Esophagus squamous epithelium (tissue), 5 donors: ENCODE data around the gene CALCR. TPM values are rescaled to one million over a fixed set of nuclear protein-coding genes. Genes with fewer than 3 reads are reported as not detected.

Source experiments
- DNase-seq: peaks from one replicate; lab custom pipeline; 2025; lab: John Stamatoyannopoulos, UW
- H3K27ac ChIP-seq, 4 donors: fragments of 200-600 bp; sonication (generic); one replicate each; pipeline ENCODE4 v1.5.1; 2016 to 2019; ENCODE audit warnings: mild to moderate bottlenecking in 1 of 4
- H3K27me3 ChIP-seq, 4 donors: fragments of 200-600 bp; sonication (generic); 1 replicate in 3 of 4; 2 replicates in 1 of 4; pipeline versions ENCODE4 v1.5.1 to v1.6.0; 2017 to 2021; ENCODE audit warnings: antibody characterized with exemption in 1 of 4
- H3K36me3 ChIP-seq, 3 donors: fragments of 200-600 bp; sonication (generic); one replicate each; pipeline ENCODE4 v1.5.1; 2016 to 2019
- H3K4me1 ChIP-seq, 3 donors: fragments of 200-600 bp; sonication (generic); one replicate each; pipeline ENCODE4 v1.5.1; 2017 to 2019
- H3K4me3 ChIP-seq, 4 donors: fragments of 200-600 bp; sonication (generic); 1 replicate in 3 of 4; 2 replicates in 1 of 4; pipeline ENCODE4 v1.5.1; 2016 to 2019; ENCODE audit warnings: mild to moderate bottlenecking in 2 of 4, moderate library complexity in 1 of 4
- H3K9me3 ChIP-seq, 3 donors: fragments of 200-600 bp; sonication (generic); one replicate each; pipeline ENCODE4 v1.5.1; 2016 to 2019
- CTCF ChIP-seq, 6 experiments: fragments of 450-650 bp in 4 of 6; fragments of 200-600 bp in 2 of 6; sonication (generic) in 2 of 6; IDR thresholded peaks; one replicate each; pipeline ENCODE4 v1.5.1; 2016 to 2019; ENCODE audit warnings: antibody characterized with exemption in 6 of 6, mild to moderate bottlenecking in 4 of 6, moderate library complexity in 4 of 6
- POLR2A ChIP-seq, 4 donors: fragments of 450-650 bp; IDR thresholded peaks; one replicate each; pipeline ENCODE4 v1.6.1; 2017; ENCODE audit warnings: antibody characterized with exemption in 4 of 4, mild to moderate bottlenecking in 4 of 4, moderate library complexity in 3 of 4
- WGBS, 2 donors: methylation state at CpG; one replicate each; pipeline ENCODE4 v1.1.5; 2018; 5-methylcytosine and 5-hydroxymethylcytosine counted together
- intact Hi-C: fragments of 100-400 bp; cut with DNase I; formaldehyde crosslinking; loops from one replicate; pipeline ENCODE4 v1.15.0; 2022
- total RNA-seq, 4 donors: library from RNA; depleted of rRNA; stranded (reverse); fragments of >200 nt; gene quantifications; one replicate each; pipeline ENCODE4 v1.1.0, GENCODE V29; 2016
- donor health status: DM: yes; HTN: yes; CAD: no.

The CALCR gene
- total RNA-seq, 4 donors from 2014 or later, result 0.19 TPM; not detected in 3

GRCh38 chr7:93471456-93471855 is 103.1 kb downstream of the CALCR start:
- no peak for DNase-seq
- Histone ChIP-seq H3K9me3 (no peaks in the 10 kb centered on the region), H3K27me3 (no peaks in the 10 kb centered on the region), H3K4me1 (no peaks in the 10 kb centered on the region), H3K36me3 (no peaks in the 10 kb centered on the region), H3K27ac (no peak overlapping the region), H3K4me3 (no peak overlapping the region)
- 53 to 54% methylated on average over 2 of the region's 2 CpGs for WGBS, 2 donors
- TF ChIP-seq POLR2A (IDR thresholded peaks at IDR 0.05) (no peak), CTCF (IDR thresholded peaks at IDR 0.05) (no peak)
- intact Hi-C loops, result no loop called here

GRCh38 chr7:93463764-93464163 is 110.8 kb downstream of the CALCR start:
- no peak for DNase-seq
- Histone ChIP-seq H3K4me1 (no peaks in the 10 kb centered on the region), H3K36me3 (no peaks in the 10 kb centered on the region), H3K27me3 (no peaks in the 10 kb centered on the region), H3K9me3 (no peaks in the 10 kb centered on the region), H3K4me3 (no peak overlapping the region), H3K27ac (no peak overlapping the region)
- WGBS, 2 donors, result 78 to 84% methylated on average over 2 of the region's 2 CpGs
- no peak for TF ChIP-seq POLR2A (IDR thresholded peaks at IDR 0.05)
- intact Hi-C loops, result no loop called here

- no peaks in the 10 kb centered on the region for H3K9me3 ChIP-seq
- DNase-seq, result no peak
- no peak overlapping the region for H3K27ac ChIP-seq
- TF ChIP-seq CTCF (IDR thresholded peaks at IDR 0.05) (no peak), POLR2A (IDR thresholded peaks at IDR 0.05) (no peak)
- WGBS, 2 donors, result 47 to 51% methylated on average over 2 of the region's 2 CpGs
- H3K4me3 ChIP-seq, result no peak overlapping the region
- H3K36me3 ChIP-seq, result no peaks in the 10 kb centered on the region
- H3K27me3 ChIP-seq, result no peaks in the 10 kb centered on the region
- intact Hi-C loops, result no loop called here
- no peaks in the 10 kb centered on the region for H3K4me1 ChIP-seq
Observed at GRCh38 chr7:93461350-93461749, 113.2 kb downstream of the CALCR start.

- H3K36me3 ChIP-seq, result no peaks in the 10 kb centered on the region
- no peak overlapping the region for H3K4me3 ChIP-seq
- intact Hi-C loops, result no loop called here
- H3K27me3 ChIP-seq, result no peaks in the 10 kb centered on the region
- no peaks in the 10 kb centered on the region for H3K9me3 ChIP-seq
- TF ChIP-seq CTCF (IDR thresholded peaks at IDR 0.05) (no peak), POLR2A (IDR thresholded peaks at IDR 0.05) (no peak)
- WGBS, 2 donors, result 40 to 48% methylated on average over 4 of the region's 4 CpGs
- no peaks in the 10 kb centered on the region for H3K4me1 ChIP-seq
- H3K27ac ChIP-seq, result no peak overlapping the region
- DNase-seq, result no peak
Observed at GRCh38 chr7:93453262-93453661, 121.3 kb downstream of the CALCR start.

- 47 to 61% methylated on average over 1 of the region's 1 CpG for WGBS, 2 donors
- no peak for DNase-seq
Observed at GRCh38 chr7:93448176-93448575, 126.3 kb downstream of the CALCR start.

More at GRCh38 chr7:93448176-93448575, 126.3 kb downstream of the CALCR start:
- no peak overlapping the region for H3K27ac ChIP-seq
- no peaks in the 10 kb centered on the region for H3K27me3 ChIP-seq
- no peaks in the 10 kb centered on the region for H3K36me3 ChIP-seq
- H3K4me3 ChIP-seq, result no peak overlapping the region
- intact Hi-C loops, result no loop called here
- H3K9me3 ChIP-seq, result no peaks in the 10 kb centered on the region
- TF ChIP-seq POLR2A (IDR thresholded peaks at IDR 0.05) (no peak), CTCF (IDR thresholded peaks at IDR 0.05) (no peak)
- H3K4me1 ChIP-seq, result no peaks in the 10 kb centered on the region
